Endothelial cell of umbilical vein (primary cell): Measurements from ENCODE around the gene ANKRD39. TPM values are rescaled to one million over a fixed set of nuclear protein-coding genes. Genes with fewer than 3 reads are reported as not detected.

Experiments
- BruUV-seq: library from RNA; stranded (reverse); fragments of 400-500 nt; replicated peaks from 2 replicates; lab custom pipeline; 2021; lab: Mats Ljungman, UMichigan
- CTCF ChIA-PET: fragments of 300-600, 350-600 bp; sonication (Branson Sonifier 250); formaldehyde crosslinking; loops from one replicate; lab custom pipeline; 2021; ENCODE audit warnings: antibody characterized with exemption, inconsistent platforms; lab: Charles Lee
- POLR2A ChIA-PET: fragments of 300-600, 350-600 bp; sonication (Branson Sonifier 250); formaldehyde crosslinking; loops from one replicate; lab custom pipeline; 2021; ENCODE audit warnings: antibody characterized with exemption, inconsistent platforms; lab: Charles Lee
- DNase-seq: peaks from one replicate; pipeline ENCODE4 v3.0.0-alpha.2; 2011; ENCODE audit warnings: low read depth, low spot score
- FAIRE-seq: peaks from 2 replicates; lab custom pipeline; 2011; peaks lifted over from hg19 to GRCh38; lab: Jason Lieb, UNC
- H2AFZ ChIP-seq: 2 replicates; pipeline ENCODE4 v1.6.0; 2012; ENCODE audit warnings: low read depth, low read length, control low read depth, inconsistent platforms
- H3K27ac ChIP-seq: 2 replicates; pipeline ENCODE4 v1.5.1; 2011; ENCODE audit warnings: low read depth, mild to moderate bottlenecking, control low read depth, low read length, moderate library complexity; ENCODE audit not compliant: insufficient read depth
- H3K27me3 ChIP-seq, 2 experiments: 2 replicates each; pipeline versions ENCODE4 v1.6.0 to v1.6.1; 2011; ENCODE audit warnings: low read length in 2 of 2, mixed read lengths in 1 of 2; ENCODE audit not compliant: control insufficient read depth in 2 of 2, insufficient read depth in 2 of 2
- H3K36me3 ChIP-seq, 2 experiments: 2 replicates in 1 of 2; 3 replicates in 1 of 2; pipeline ENCODE4 v1.5.1; 2011; ENCODE audit warnings: low read length in 2 of 2, mild to moderate bottlenecking in 1 of 2, moderate library complexity in 1 of 2; ENCODE audit not compliant: control insufficient read depth in 2 of 2, insufficient read depth in 2 of 2; ENCODE audit errors: extremely low read depth in 1 of 2
- H3K4me1 ChIP-seq: 3 replicates; pipeline ENCODE4 v1.5.1; 2011; ENCODE audit warnings: mild to moderate bottlenecking, low read length; ENCODE audit not compliant: control insufficient read depth, insufficient read depth; ENCODE audit errors: extremely low read depth
- H3K4me2 ChIP-seq: 2 replicates; pipeline ENCODE4 v1.6.1; 2011; ENCODE audit warnings: low read length, control low read depth, mixed read lengths; ENCODE audit not compliant: insufficient read depth
- H3K4me3 ChIP-seq, 3 experiments: fragments of 200-600 bp in 1 of 3; sonication (generic), shearing (Covaris generic) in 1 of 3; replicated peaks in 1 of 3; 2 replicates each; pipeline ENCODE4 v1.5.1; 2011 to 2016; ENCODE audit warnings: control low read depth in 3 of 3, low read length in 3 of 3, mild to moderate bottlenecking in 2 of 3, inconsistent platforms in 1 of 3, low read depth in 1 of 3, moderate library complexity in 1 of 3; ENCODE audit not compliant: insufficient read depth in 1 of 3
- H3K79me2 ChIP-seq: 2 replicates; pipeline ENCODE4 v1.6.0; 2012; ENCODE audit warnings: low read length, inconsistent platforms; ENCODE audit not compliant: control insufficient read depth, insufficient read depth
- H3K9ac ChIP-seq: replicated peaks from 2 replicates; pipeline ENCODE3; 2011; ENCODE audit warnings: low read length, control low read depth; ENCODE audit not compliant: insufficient read depth; ENCODE audit errors: extremely low read depth
- H3K9me1 ChIP-seq: replicated peaks from 3 replicates; pipeline ENCODE4 v1.6.0; 2011; ENCODE audit warnings: mild to moderate bottlenecking, low read length; ENCODE audit not compliant: control insufficient read depth, insufficient read depth; ENCODE audit errors: extremely low read depth
- H3K9me3 ChIP-seq: replicated peaks from 2 replicates; pipeline ENCODE4 v1.5.1; 2012; ENCODE audit warnings: low read length, inconsistent platforms; ENCODE audit not compliant: control insufficient read depth, insufficient read depth
- H4K20me1 ChIP-seq: replicated peaks from 2 replicates; pipeline ENCODE3; 2011; ENCODE audit warnings: mild to moderate bottlenecking, low read length; ENCODE audit not compliant: control insufficient read depth, insufficient read depth; ENCODE audit errors: extremely low read depth
- CTCF ChIP-seq, 2 donors: IDR thresholded peaks; 1 replicate in 1 of 2; 2 replicates in 1 of 2; pipeline ENCODE4 v1.5.1; 2011; ENCODE audit warnings: low read length in 2 of 2, mild to moderate bottlenecking in 2 of 2, moderate library complexity in 2 of 2, control low read depth in 1 of 2, inconsistent platforms in 1 of 2, low read depth in 1 of 2; ENCODE audit not compliant: insufficient read depth in 1 of 2; ENCODE audit errors: extremely low read depth in 1 of 2
- EZH2 ChIP-seq: IDR thresholded peaks from 2 replicates; pipeline ENCODE4 v1.6.1; 2012; ENCODE audit warnings: borderline replicate concordance, low read depth, mild to moderate bottlenecking, moderate library complexity, low read length, inconsistent platforms; ENCODE audit not compliant: severe bottlenecking
- FOS ChIP-seq: IDR thresholded peaks from 2 replicates; pipeline ENCODE4 v1.6.1; 2011; ENCODE audit warnings: mild to moderate bottlenecking, low read length, moderate library complexity, borderline replicate concordance; ENCODE audit not compliant: insufficient read depth
- GATA2 ChIP-seq: IDR thresholded peaks from 2 replicates; pipeline ENCODE4 v1.7.0; 2011; ENCODE audit warnings: low read depth, mild to moderate bottlenecking, moderate library complexity, mixed read lengths, low read length; ENCODE audit not compliant: insufficient read length, insufficient read depth
- JUN ChIP-seq: IDR thresholded peaks from 2 replicates; pipeline ENCODE4 v1.6.1; 2011; ENCODE audit warnings: borderline replicate concordance, low read depth; ENCODE audit not compliant: insufficient read length, insufficient read depth
- MAX ChIP-seq: IDR thresholded peaks from 2 replicates; pipeline ENCODE4 v1.6.1; 2011; ENCODE audit not compliant: insufficient read depth, insufficient read length
- MYC ChIP-seq: IDR thresholded peaks from one replicate; pipeline ENCODE4 v1.6.1; 2011; ENCODE audit warnings: mild to moderate bottlenecking, low read depth, low read length
- POLR2A ChIP-seq: IDR thresholded peaks from 2 replicates; pipeline ENCODE4 v1.6.1; 2012; ENCODE audit warnings: low read depth, mild to moderate bottlenecking, control low read depth, low read length
- POLR2AphosphoS5 ChIP-seq: IDR thresholded peaks from 2 replicates; pipeline ENCODE4 v1.6.1; 2012; ENCODE audit warnings: low read depth, mild to moderate bottlenecking, control low read depth, low read length, moderate library complexity; ENCODE audit not compliant: insufficient read depth
- dilution Hi-C: fragments of 300-500 bp; cut with MboI; formaldehyde crosslinking; loops from one replicate; pipeline ENCODE4 v1.15.0; 2019; ENCODE audit warnings: low sequenced_read_pairs; ENCODE audit not compliant: extremely low pct_ligation_motif_present
- intact Hi-C: fragments of 100-400 bp; cut with micrococcal nuclease; formaldehyde crosslinking; loops from one replicate; pipeline ENCODE4 v1.10.0; 2022
- polyA plus RNA-seq, 4 experiments: library from polyadenylated mRNA; depleted of rRNA in 3 of 4; stranded (reverse) in 3 of 4; unstranded in 1 of 4; fragments of >200 nt; gene quantifications; 2 replicates each; pipeline versions ENCODE4 v1.2.1 to v1.2.3, GENCODE V29; 2011 to 2012; ENCODE audit warnings: missing spikeins in 1 of 4
- total RNA-seq: library from RNA; stranded (reverse); gene quantifications from 2 replicates; pipeline ENCODE4 v1.2.3, GENCODE V29; 2021

Gene ANKRD39
- total and polyA plus RNA-seq, 2 donors (not counting 3 experiments of a cell fraction or from before 2014, with no cell fraction given), result 14.7 to 17.9 TPM

- Histone ChIP-seq H3K4me1 (no peaks in the 10 kb centered on the region), H3K4me3 (no peak overlapping the region), H3K79me2 (no peaks in the 10 kb centered on the region), H2AFZ (no peak overlapping the region), H3K27ac (no peak overlapping the region), H3K27me3 (no peaks in the 10 kb centered on the region), H3K4me2 (no peak overlapping the region), H3K9ac (no peak overlapping the region), H3K36me3 (no peaks in the 10 kb centered on the region), H3K9me1 (no peaks in the 10 kb centered on the region), H4K20me1 (no peaks in the 10 kb centered on the region), H3K9me3 (no peaks in the 10 kb centered on the region)
- ChIA-PET CTCF (no interaction called here), POLR2A (no interaction called here)
- intact Hi-C loops (no loop called here), dilution Hi-C loops (no loop called here)
- TF ChIP-seq POLR2AphosphoS5, result no peak
- TF ChIP-seq GATA2, result no peak
- no peak for TF ChIP-seq POLR2A
- no peak for TF ChIP-seq MYC
- no peak for TF ChIP-seq MAX
- TF ChIP-seq CTCF (IDR thresholded peaks at IDR 0.05; ENCODE audit: extremely low read depth in 1 of 2, insufficient read depth in 1 of 2, low read depth in 1 of 2, low read length in 2 of 2), result no peak
- TF ChIP-seq FOS, result no peak
- no peak for TF ChIP-seq JUN
- no peak for TF ChIP-seq EZH2
- DNase-seq (no peak), FAIRE-seq (no peak)
- no TSS peak for BruUV-seq
Measured at GRCh38 chr2:96899413-96899741, 41.6 kb upstream of the ANKRD39 start.
